ENCODE results near the gene TMEM43. TPM values are rescaled to one million over a fixed set of nuclear protein-coding genes. Genes with fewer than 3 reads are reported as not detected.
"Not testable (repeated sequence)": the region's sequence is repeated elsewhere in the genome, so short reads cannot be mapped to it uniquely, and the experiment has no call there.

Gene TMEM43
- polyA plus RNA-seq, 1 of the 3 experiments (the other 2 are of a cell fraction) = 105 TPM

DNA sequence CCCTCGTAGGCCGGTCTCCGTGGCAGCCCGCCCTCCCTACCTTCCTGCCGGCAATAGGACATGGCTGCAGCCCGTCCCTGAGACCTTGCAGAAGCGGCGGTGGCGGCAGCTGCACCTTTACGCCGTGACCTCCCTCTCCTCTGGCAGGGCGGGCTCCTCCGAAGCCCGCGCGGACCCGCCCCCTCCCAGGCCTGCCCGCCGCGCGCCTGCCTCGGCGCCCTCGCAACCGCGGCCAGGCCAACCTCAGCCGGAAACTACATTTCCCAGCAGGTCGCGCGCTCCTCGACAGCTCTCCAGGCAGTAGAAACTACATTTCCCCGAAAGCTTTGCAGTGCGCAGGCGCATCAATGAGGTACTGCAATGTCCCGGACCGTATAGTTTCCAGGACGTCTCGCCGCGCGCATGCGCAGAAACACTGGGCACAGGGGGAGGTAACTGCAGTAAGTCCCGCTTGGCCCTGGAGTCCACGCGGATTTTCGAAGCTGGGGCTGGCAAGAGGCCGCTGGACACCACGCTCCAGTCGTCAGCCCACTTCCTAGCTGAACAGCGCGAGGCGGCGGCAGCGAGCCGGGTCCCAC lies at the start of gene TMEM43, which contains the start of gene CHCHD4 (continued):
- no peak for TF ChIP-seq CTCF (IDR thresholded peaks at IDR 0.05)
- no peak for TF ChIP-seq EP300 (IDR thresholded peaks at IDR 0.05; ENCODE audit: borderline replicate concordance in 1 of 2, low read depth in 1 of 2, low read length in 1 of 2)
- TF ChIP-seq NFIC (IDR thresholded peaks at IDR 0.05; ENCODE audit: borderline replicate concordance) = no peak
- no peak for TF ChIP-seq RCOR1 (IDR thresholded peaks at IDR 0.05; ENCODE audit: low read length)
- TF ChIP-seq USF1 (IDR thresholded peaks at IDR 0.05; ENCODE audit: borderline replicate concordance, low read depth) = no peak
- peak; percentile 87; the same call in 1 of the 2 replicates for TF ChIP-seq TAF1 (IDR thresholded peaks at IDR 0.05; ENCODE audit: borderline replicate concordance, low read depth, low read length)
- peak; percentile 99 for TF ChIP-seq NRF1 (IDR thresholded peaks at IDR 0.05; ENCODE audit: low read depth, low read length)
- TF ChIP-seq CHD2 (IDR thresholded peaks at IDR 0.05; ENCODE audit: low read length, partially characterized antibody) = peak; percentile 95
- TF ChIP-seq TCF12 (IDR thresholded peaks at IDR 0.05) = no peak; the same call in 1 of the 2 replicates
- no peak for TF ChIP-seq MEF2A (IDR thresholded peaks at IDR 0.05; ENCODE audit: borderline replicate concordance, low read depth)
- TF ChIP-seq SMC3 (IDR thresholded peaks at IDR 0.05; ENCODE audit: low read depth, low read length) = no peak
- peak; percentile 61 for TF ChIP-seq GABPA (IDR thresholded peaks at IDR 0.05; ENCODE audit: low read depth)
- TF ChIP-seq RFX5 (IDR thresholded peaks at IDR 0.05; ENCODE audit: low read length) = no peak

- H3K4me1 ChIP-seq (ENCODE audit: control insufficient read depth in 1 of 2, insufficient read depth in 2 of 2, low read depth in 1 of 2, low read length in 1 of 2); H3K4me2 ChIP-seq; H3K9me3 ChIP-seq; H4K20me1 ChIP-seq (ENCODE audit: insufficient read depth); H3K27me3 ChIP-seq (ENCODE audit: insufficient read depth); H3K4me3 ChIP-seq (ENCODE audit: low read depth in 2 of 2, low read length in 1 of 2); H3F3A ChIP-seq (replicated peaks; ENCODE audit: insufficient read depth); POLR2A ChIA-PET; H3K36me3 ChIP-seq (replicated peaks in 1 of 2; ENCODE audit: control insufficient read depth in 1 of 2, insufficient read depth in 2 of 2, low read length in 1 of 2); H3K9ac ChIP-seq; H2AFZ ChIP-seq (ENCODE audit: low read depth); DNase-seq; H3K9me2 ChIP-seq; H3K79me2 ChIP-seq (ENCODE audit: insufficient read depth); H3K27ac ChIP-seq (ENCODE audit: low read depth in 2 of 2, low read length in 1 of 2); CTCF ChIA-PET: not testable (repeated sequence)
- WGBS (ENCODE audit: low lambda C conversion rate) = 9% methylated on average over 3 of the region's 3 CpGs
Measured at GRCh38 chr3:14075233-14075632, 49.6 kb upstream of the TMEM43 start.

DNA sequence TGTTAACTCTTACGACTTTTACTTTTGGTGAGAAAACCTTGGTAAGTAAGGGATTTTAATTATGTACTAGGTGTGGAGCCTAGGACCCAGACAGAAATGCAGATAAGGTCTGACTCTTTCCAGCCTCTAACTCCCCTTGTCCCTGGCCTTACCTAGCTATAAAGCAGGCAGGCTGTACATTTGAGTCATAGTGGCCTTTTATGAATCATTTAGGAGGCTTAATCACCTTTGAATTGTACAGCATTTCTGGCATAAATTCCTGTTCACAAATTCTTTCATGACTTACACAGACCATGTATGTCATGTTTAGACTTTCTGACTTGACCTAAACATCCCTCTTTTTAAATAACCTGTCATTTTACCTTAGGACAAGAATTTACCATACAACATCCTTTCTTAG lies 47.5 kb upstream of the TMEM43 start:
- H3F3A ChIP-seq (replicated peaks; ENCODE audit: insufficient read depth) = no peaks in the 10 kb centered on the region
- CTCF ChIA-PET = no interaction called here
- TF ChIP-seq EZH2phosphoT487 (IDR thresholded peaks at IDR 0.05; ENCODE audit: borderline replicate concordance, low read depth) (no peak), TAF1 (IDR thresholded peaks at IDR 0.05; ENCODE audit: borderline replicate concordance, low read depth, low read length) (no peak), RCOR1 (IDR thresholded peaks at IDR 0.05; ENCODE audit: low read length) (no peak), CTCF (IDR thresholded peaks at IDR 0.05) (no peak), USF2 (IDR thresholded peaks at IDR 0.05; ENCODE audit: borderline replicate concordance, low read depth, low read length) (no peak)

More for the DNA sequence above, 47.5 kb upstream of the TMEM43 start:
- H3K4me3 ChIP-seq (ENCODE audit: low read depth in 2 of 2, low read length in 1 of 2) = no peak overlapping the region
- no peaks in the 10 kb centered on the region for H4K20me1 ChIP-seq (ENCODE audit: insufficient read depth)
- no peak overlapping the region for H3K9ac ChIP-seq
- no peaks in the 10 kb centered on the region for H3K36me3 ChIP-seq (replicated peaks in 1 of 2; ENCODE audit: control insufficient read depth in 1 of 2, insufficient read depth in 2 of 2, low read length in 1 of 2)
- H3K9me3 ChIP-seq = no peaks in the 10 kb centered on the region; the same call in 1 of the 2 replicates
- no peaks in the 10 kb centered on the region for H3K9me2 ChIP-seq
- POLR2A ChIA-PET = no interaction called here
- no peaks in the 10 kb centered on the region for H3K79me2 ChIP-seq (ENCODE audit: insufficient read depth)
- 24% methylated on average over 1 of the region's 1 CpG for WGBS (ENCODE audit: low lambda C conversion rate)
- no peak overlapping the region for H3K27ac ChIP-seq (ENCODE audit: low read depth in 2 of 2, low read length in 1 of 2)
- H3K4me1 ChIP-seq (ENCODE audit: control insufficient read depth in 1 of 2, insufficient read depth in 2 of 2, low read depth in 1 of 2, low read length in 1 of 2) = no peaks in the 10 kb centered on the region
- no peaks in the 10 kb centered on the region for H3K27me3 ChIP-seq (ENCODE audit: insufficient read depth)
- no peak overlapping the region for H2AFZ ChIP-seq (ENCODE audit: low read depth)
- no peak for DNase-seq
- H3K4me2 ChIP-seq = no peak overlapping the region
